Effector CD4-positive, alpha-beta T cell (primary cell): ENCODE results near the gene JAZF1.
A peak's percentile ranks its signal among the peaks of the same experiment; 100 is the strongest.
"Not testable (repeated sequence)": the region's sequence is repeated elsewhere in the genome, so short reads cannot be mapped to it uniquely, and the experiment has no call there.

ENCODE experiments used
- DNase-seq: peaks from one replicate; pipeline ENCODE4 v3.0.0-alpha.2; 2020

JAZF1 gene

GRCh38 chr7:27860800-27861199 is 319.8 kb downstream of the JAZF1 start:
- no peak for DNase-seq

GRCh38 chr7:27856703-27857485 is 323.7 kb downstream of the JAZF1 start:
- DNase-seq = not testable (repeated sequence)

GRCh38 chr7:27850531-27850930 is 330.1 kb downstream of the JAZF1 start:
- DNase-seq = no peak

GRCh38 chr7:27846388-27846787 is 334.2 kb downstream of the JAZF1 start:
- no peak for DNase-seq

GRCh38 chr7:27843584-27844305 is 336.9 kb downstream of the JAZF1 start:
- no peak for DNase-seq

- DNase-seq = no peak
Observed at GRCh38 chr7:27842851-27843250, 337.7 kb downstream of the JAZF1 start.

GRCh38 chr7:27842094-27842692 is 338.4 kb downstream of the JAZF1 start:
- DNase-seq = no peak

GRCh38 chr7:27840760-27841364 is 339.7 kb downstream of the JAZF1 start:
- no peak for DNase-seq

- DNase-seq = peak; percentile 28
Observed at GRCh38 chr7:27840313-27840712, 340.3 kb downstream of the JAZF1 start.

GRCh38 chr7:27839099-27839498 is 341.5 kb downstream of the JAZF1 start:
- no peak for DNase-seq

- DNase-seq = no peak
Observed at GRCh38 chr7:27836536-27836935, 344.1 kb downstream of the JAZF1 start.

- DNase-seq = no peak
Observed at GRCh38 chr7:27835376-27835775, 345.2 kb downstream of the JAZF1 start.

GRCh38 chr7:27834179-27834921 is 346.2 kb downstream of the JAZF1 start:
- no peak for DNase-seq

- DNase-seq = no peak
Observed at GRCh38 chr7:27826357-27826756, 354.2 kb downstream of the JAZF1 start.

GRCh38 chr7:27825891-27826290 is 354.7 kb downstream of the JAZF1 start:
- no peak for DNase-seq

- no peak for DNase-seq
Observed at GRCh38 chr7:27822245-27822644, 358.4 kb downstream of the JAZF1 start.

GRCh38 chr7:27812706-27813105 is 367.9 kb downstream of the JAZF1 start:
- DNase-seq = no peak

GRCh38 chr7:27810186-27810585 is 370.4 kb downstream of the JAZF1 start:
- no peak for DNase-seq

- no peak for DNase-seq
Observed at GRCh38 chr7:27808626-27809025, 372.0 kb downstream of the JAZF1 start.

- DNase-seq = no peak
Observed at GRCh38 chr7:27804139-27804538, 376.5 kb downstream of the JAZF1 start.

- no peak for DNase-seq
Observed at GRCh38 chr7:27802999-27803398, 377.6 kb downstream of the JAZF1 start.

- DNase-seq = no peak
Observed at GRCh38 chr7:27799212-27799611, 381.4 kb downstream of the JAZF1 start.

- no peak for DNase-seq
Observed at GRCh38 chr7:27795977-27796376, 384.6 kb downstream of the JAZF1 start.
